NCI-H2196 (cell line): ENCODE results near the gene ZNF77.
A peak's percentile ranks its signal among the peaks of the same experiment; 100 is the strongest.
"Not testable (repeated sequence)": the region's sequence is repeated elsewhere in the genome, so short reads cannot be mapped to it uniquely, and the experiment has no call there.

Source experiments
- DNase-seq: peaks from one replicate; lab custom pipeline; 2025; ENCODE audit not compliant: unreplicated experiment; lab: John Stamatoyannopoulos, UW

ZNF77 gene

GRCh38 chr19:2917275-2918184 lies 27.2 kb downstream of the ZNF77 start:
- DNase-seq, result no peak

GRCh38 chr19:2912306-2912705 lies 32.5 kb downstream of the ZNF77 start:
- DNase-seq, result no peak

- no peak for DNase-seq
These were observed 38.1 kb downstream of the ZNF77 start for GRCh38 chr19:2906631-2907195.

GRCh38 chr19:2905918-2906519 lies 38.8 kb downstream of the ZNF77 start:
- no peak for DNase-seq

- DNase-seq, result not testable (repeated sequence)
These were observed 41.4 kb downstream of the ZNF77 start for GRCh38 chr19:2903326-2903725.

GRCh38 chr19:2902590-2903218 lies 42.1 kb downstream of the ZNF77 start:
- DNase-seq, result no peak

- peak; percentile 99 for DNase-seq
These were observed 44.2 kb downstream of the ZNF77 start, which contains the start of gene ZNF57 for GRCh38 chr19:2900296-2901252. Gene ZNF57 (plus strand): TSS chr19:2900928. CDS start chr19:2901046, 118 bp downstream.

GRCh38 chr19:2896694-2897093 lies 48.1 kb downstream of the ZNF77 start:
- DNase-seq, result no peak

GRCh38 chr19:2890531-2890930 lies 54.2 kb downstream of the ZNF77 start:
- DNase-seq, result not testable (repeated sequence)

GRCh38 chr19:2888731-2889224 lies 56.0 kb downstream of the ZNF77 start:
- DNase-seq, result peak; percentile 79

GRCh38 chr19:2887391-2887914 lies 57.3 kb downstream of the ZNF77 start:
- peak; percentile 71 for DNase-seq

GRCh38 chr19:2885736-2886135 lies 59.0 kb downstream of the ZNF77 start:
- DNase-seq, result no peak

GRCh38 chr19:2883686-2884439 lies 60.9 kb downstream of the ZNF77 start:
- DNase-seq, result no peak
